H1 (cell line): Measurements from ENCODE around the gene MAN1C1. TPM values are rescaled to one million over a fixed set of nuclear protein-coding genes. Genes with fewer than 3 reads are reported as not detected.

ENCODE experiments used
- CTCF ChIA-PET: fragments of 300-600 bp; sonication (Branson Sonifier 250); formaldehyde crosslinking; loops from one replicate; lab custom pipeline; 2021; ENCODE audit not compliant: partially characterized antibody; lab: Charles Lee
- POLR2A ChIA-PET: fragments of 300-600 bp; sonication (Branson Sonifier 250); formaldehyde crosslinking; loops from one replicate; lab custom pipeline; 2021; ENCODE audit warnings: inconsistent platforms; ENCODE audit not compliant: partially characterized antibody; lab: Charles Lee
- DNase-seq, 2 experiments: peaks; one replicate each; pipeline versions ENCODE4 v3.0.0 to v3.0.0-alpha.2; 2010 to 2022; ENCODE audit warnings: low spot score in 2 of 2, low read depth in 1 of 2, mixed read lengths in 1 of 2
- FAIRE-seq: peaks from 2 replicates; lab custom pipeline; 2011; peaks lifted over from hg19 to GRCh38; lab: Jason Lieb, UNC
- H2AFZ ChIP-seq: 2 replicates; pipeline ENCODE4 v1.8.1; 2012; ENCODE audit warnings: low read length, inconsistent platforms
- H2AK5ac ChIP-seq: 2 replicates; pipeline ENCODE4 v1.6.1; 2013; ENCODE audit warnings: low read depth, low read length
- H2BK120ac ChIP-seq: replicated peaks from 2 replicates; pipeline ENCODE3; 2013; ENCODE audit warnings: low read depth, low read length, inconsistent platforms
- H2BK12ac ChIP-seq: 2 replicates; pipeline ENCODE4 v1.6.1; 2013; ENCODE audit warnings: low read depth, low read length
- H2BK15ac ChIP-seq: 2 replicates; pipeline ENCODE4 v1.6.1; 2013; ENCODE audit warnings: low read length
- H2BK20ac ChIP-seq: 2 replicates; pipeline ENCODE4 v1.6.1; 2013; ENCODE audit warnings: low read length
- H2BK5ac ChIP-seq: 2 replicates; pipeline ENCODE4 v1.6.1; 2013; ENCODE audit warnings: low read depth, low read length
- H3K14ac ChIP-seq: 2 replicates; pipeline ENCODE4 v1.6.1; 2013; ENCODE audit warnings: inconsistent platforms; ENCODE audit not compliant: insufficient read length
- H3K18ac ChIP-seq: 2 replicates; pipeline ENCODE4 v1.6.1; 2013; ENCODE audit warnings: low read length; ENCODE audit errors: extremely low read depth
- H3K23ac ChIP-seq: 2 replicates; pipeline ENCODE4 v1.6.1; 2013; ENCODE audit warnings: inconsistent platforms; ENCODE audit not compliant: insufficient read length
- H3K23me2 ChIP-seq: 2 replicates; pipeline ENCODE4 v1.6.1; 2013; ENCODE audit warnings: low read depth, low read length
- H3K27ac ChIP-seq: 2 replicates; pipeline ENCODE4 v1.6.1; 2011; ENCODE audit warnings: low read depth, low read length, inconsistent platforms
- H3K27me3 ChIP-seq, 4 experiments: replicated peaks in 1 of 4; 1 replicate in 1 of 4; 2 replicates in 3 of 4; pipeline versions ENCODE4 v1.6.1 to v1.8.1; 2011 to 2013; ENCODE audit warnings: low read length in 3 of 4, mild to moderate bottlenecking in 3 of 4, inconsistent platforms in 2 of 4, mixed read lengths in 2 of 4, moderate library complexity in 1 of 4; ENCODE audit not compliant: control insufficient read depth in 3 of 4, insufficient read depth in 3 of 4; ENCODE audit errors: extremely low read depth in 1 of 4
- H3K36me3 ChIP-seq, 4 experiments: 2 replicates each; pipeline versions ENCODE4 v1.6.1 to v1.8.1; 2011 to 2013; ENCODE audit warnings: mild to moderate bottlenecking in 4 of 4, low read length in 3 of 4, moderate library complexity in 2 of 4, control low read depth in 1 of 4, inconsistent platforms in 1 of 4; ENCODE audit not compliant: insufficient read depth in 4 of 4, control insufficient read depth in 2 of 4
- H3K4ac ChIP-seq: replicated peaks from 2 replicates; pipeline ENCODE3; 2013; ENCODE audit warnings: low read length, low read depth, mixed read lengths, inconsistent platforms; ENCODE audit not compliant: insufficient read length
- H3K4me1 ChIP-seq, 4 experiments: replicated peaks in 1 of 4; 1 replicate in 1 of 4; 2 replicates in 3 of 4; pipeline versions ENCODE4 v1.6.1 to v1.8.1; 2011 to 2013; ENCODE audit warnings: low read length in 3 of 4, inconsistent platforms in 2 of 4, mixed read lengths in 1 of 4; ENCODE audit not compliant: insufficient read depth in 4 of 4, control insufficient read depth in 3 of 4
- H3K4me2 ChIP-seq, 2 experiments: 2 replicates each; pipeline versions ENCODE4 v1.6.1 to v1.8.1; 2011 to 2013; ENCODE audit warnings: low read depth in 2 of 2, low read length in 2 of 2, control low read depth in 1 of 2, inconsistent platforms in 1 of 2, mild to moderate bottlenecking in 1 of 2; ENCODE audit not compliant: insufficient read depth in 1 of 2
- H3K4me3 ChIP-seq, 4 experiments: fragments of 200-600, 300-600 bp in 1 of 4; sonication (generic), shearing (Covaris generic), sonication (Bioruptor Twin) in 1 of 4; 2 replicates each; pipeline versions ENCODE4 v1.5.1 to v1.8.1; 2011 to 2016; ENCODE audit warnings: low read length in 4 of 4, low read depth in 3 of 4, control low read depth in 2 of 4, inconsistent platforms in 2 of 4, mild to moderate bottlenecking in 2 of 4, mixed read lengths in 1 of 4, moderate library complexity in 1 of 4; ENCODE audit not compliant: insufficient read depth in 2 of 4; ENCODE audit errors: extremely low read depth in 1 of 4
- H3K56ac ChIP-seq: replicated peaks from 2 replicates; pipeline ENCODE3; 2013; ENCODE audit warnings: low read depth, mild to moderate bottlenecking, mixed read lengths, low read length, inconsistent platforms; ENCODE audit not compliant: insufficient read length
- H3K79me1 ChIP-seq: 2 replicates; pipeline ENCODE4 v1.6.1; 2013; ENCODE audit warnings: low read depth, low read length, control low read depth
- H3K79me2 ChIP-seq, 2 experiments: 2 replicates each; pipeline versions ENCODE4 v1.6.1 to v1.8.1; 2012 to 2013; ENCODE audit warnings: low read length in 2 of 2, mild to moderate bottlenecking in 2 of 2, inconsistent platforms in 1 of 2; ENCODE audit not compliant: insufficient read depth in 2 of 2, control insufficient read depth in 1 of 2
- H3K9ac ChIP-seq, 4 experiments: replicated peaks in 1 of 4; 1 replicate in 1 of 4; 2 replicates in 3 of 4; pipeline versions ENCODE4 v1.6.1 to v1.8.1; 2011 to 2013; ENCODE audit warnings: low read depth in 3 of 4, low read length in 3 of 4, control low read depth in 2 of 4, mild to moderate bottlenecking in 2 of 4, moderate library complexity in 2 of 4, inconsistent platforms in 1 of 4; ENCODE audit errors: extremely low read depth in 1 of 4
- H3K9me3 ChIP-seq, 2 experiments: 2 replicates each; pipeline versions ENCODE4 v1.6.1 to v1.8.1; 2012 to 2013; ENCODE audit warnings: mild to moderate bottlenecking in 2 of 2, moderate library complexity in 2 of 2, control low read depth in 1 of 2, inconsistent platforms in 1 of 2, low read depth in 1 of 2, low read length in 1 of 2, mixed read lengths in 1 of 2; ENCODE audit not compliant: insufficient read depth in 2 of 2
- H4K20me1 ChIP-seq, 2 experiments: replicated peaks in 1 of 2; 2 replicates each; pipeline versions ENCODE3 to v1.8.1; 2011 to 2013; ENCODE audit warnings: inconsistent platforms in 2 of 2, low read length in 2 of 2, mild to moderate bottlenecking in 1 of 2; ENCODE audit not compliant: insufficient read depth in 2 of 2, control insufficient read depth in 1 of 2
- H4K5ac ChIP-seq: 2 replicates; pipeline ENCODE4 v1.6.1; 2013; ENCODE audit warnings: low read length, low read depth, mixed read lengths, inconsistent platforms; ENCODE audit not compliant: insufficient read length
- H4K8ac ChIP-seq: 2 replicates; pipeline ENCODE4 v1.8.0; 2013; ENCODE audit warnings: mild to moderate bottlenecking, moderate library complexity, low read length, inconsistent platforms; ENCODE audit not compliant: insufficient read depth; ENCODE audit errors: extremely low read depth
- H4K91ac ChIP-seq: replicated peaks from 2 replicates; pipeline ENCODE3; 2013; ENCODE audit warnings: low read length, mixed read lengths, inconsistent platforms; ENCODE audit not compliant: insufficient read length
- BACH1 ChIP-seq: IDR thresholded peaks from 2 replicates; pipeline ENCODE4 v1.6.1; 2012; ENCODE audit warnings: low read length, improper control_type of control experiment
- BRCA1 ChIP-seq: IDR thresholded peaks from 2 replicates; pipeline ENCODE4 v1.6.1; 2012; ENCODE audit warnings: low read depth, low read length, improper control_type of control experiment
- CREB1 ChIP-seq: IDR thresholded peaks from 2 replicates; pipeline ENCODE4 v1.6.1; 2012; ENCODE audit warnings: inconsistent platforms
- EGR1 ChIP-seq: IDR thresholded peaks from 2 replicates; pipeline ENCODE4 v1.6.1; 2011; ENCODE audit warnings: low read depth, low read length, borderline replicate concordance
- GABPA ChIP-seq: IDR thresholded peaks from 2 replicates; pipeline ENCODE4 v1.6.1; 2011; ENCODE audit warnings: mild to moderate bottlenecking, low read length, moderate library complexity, borderline replicate concordance; ENCODE audit not compliant: insufficient read depth
- HDAC2 ChIP-seq, 2 experiments: fragments of 300-600 bp in 1 of 2; sonication (generic) in 1 of 2; IDR thresholded peaks; 2 replicates each; pipeline ENCODE4 v1.6.1; 2011 to 2012; ENCODE audit warnings: low read depth in 2 of 2, low read length in 2 of 2, mild to moderate bottlenecking in 2 of 2, moderate library complexity in 2 of 2, borderline replicate concordance in 1 of 2, inconsistent platforms in 1 of 2
- HDAC6 ChIP-seq: IDR thresholded peaks from one replicate; pipeline ENCODE4 v1.7.1; 2012; ENCODE audit warnings: low read depth, mild to moderate bottlenecking, inconsistent platforms, low read length, moderate library complexity
- NRF1 ChIP-seq: IDR thresholded peaks from 2 replicates; pipeline ENCODE4 v1.6.1; 2011; ENCODE audit warnings: mild to moderate bottlenecking, low read depth, low read length, improper control_type of control experiment
- SP4 ChIP-seq: IDR thresholded peaks from 2 replicates; pipeline ENCODE4 v1.6.1; 2012; ENCODE audit warnings: low read length, inconsistent platforms
- TAF7 ChIP-seq: optimal IDR thresholded peaks from 2 replicates; pipeline ENCODE3; 2011; ENCODE audit warnings: low read depth, mild to moderate bottlenecking, inconsistent platforms, low read length, moderate library complexity, borderline replicate concordance
- TCF12 ChIP-seq: IDR thresholded peaks from 2 replicates; pipeline ENCODE4 v1.6.1; 2011; ENCODE audit warnings: low read depth, mild to moderate bottlenecking, low read length
- TEAD4 ChIP-seq: IDR thresholded peaks from 2 replicates; pipeline ENCODE4 v1.6.1; 2012; ENCODE audit warnings: low read depth, low read length, inconsistent platforms, mixed read lengths
- YY1 ChIP-seq: IDR thresholded peaks from 2 replicates; pipeline ENCODE4 v1.6.1; 2011; ENCODE audit warnings: low read depth, mild to moderate bottlenecking, low read length
- WGBS, 2 experiments: shearing (Covaris generic) in 1 of 2; methylation state at CpG; one replicate each; pipeline versions ENCODE4 v1.1.6 to v1.1.7; 2013 to 2015; ENCODE audit warnings: low lambda C conversion rate in 2 of 2, mixed read lengths in 2 of 2, inconsistent platforms in 1 of 2, low coverage in 1 of 2, missing lambda C conversion rate in 1 of 2; ENCODE audit not compliant: insufficient replicate concordance in 2 of 2, insufficient coverage in 1 of 2, insufficient read length in 1 of 2; ENCODE audit errors: extremely low coverage in 1 of 2, missing lambda C conversion rate in 1 of 2; 5-methylcytosine and 5-hydroxymethylcytosine counted together
- polyA plus RNA-seq, 7 experiments: library from polyadenylated mRNA; depleted of rRNA in 3 of 7; stranded (reverse) in 5 of 7; unstranded in 2 of 7; fragments of >200 nt in 5 of 7; fragments of 200-250 nt in 2 of 7; gene quantifications; 1 replicate in 5 of 7; 2 replicates in 1 of 7; 4 replicates in 1 of 7; pipeline versions ENCODE4 v1.2.1 to v1.2.3, GENCODE V29; 2011 to 2013; ENCODE audit warnings: missing spikeins in 2 of 7, mixed read lengths in 2 of 7
- total RNA-seq: library from RNA; stranded (reverse); fragmentation: NEBNext Ultra II Directional; extraction: Animal tissue kit (Norgen Biotek cat#: 25700); gene quantifications from 2 replicates; pipeline ENCODE4 v1.2.1, GENCODE V29; 2021

Gene MAN1C1
- total and polyA plus RNA-seq, 2 of the 8 experiments (the other 6 are each of a cell fraction or from before 2014, with no cell fraction given) = 7.8 to 15.2 TPM

DNA sequence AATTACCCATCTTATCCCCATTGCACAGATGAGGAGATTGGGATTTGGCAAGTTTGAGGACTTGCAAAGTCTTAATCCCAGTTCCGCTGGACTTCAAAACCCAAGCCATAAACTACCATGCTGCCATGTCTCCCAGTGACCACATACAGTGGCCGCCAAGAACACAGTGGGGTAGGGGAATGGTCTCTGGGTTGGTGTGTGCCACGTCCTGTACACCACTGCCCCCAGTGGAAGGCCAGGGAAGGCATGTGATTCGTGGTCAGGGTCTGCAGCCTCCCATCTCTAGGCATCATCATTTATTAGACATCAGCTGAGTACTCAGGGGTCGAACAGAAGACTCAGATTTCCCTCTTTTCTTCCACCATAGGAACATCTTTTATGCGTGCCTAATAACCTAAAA is 76.0 kb downstream of the MAN1C1 start:
- POLR2A ChIA-PET = interaction anchor here (1.0 to 1.3 kb wide), 3 partner anchors 9 to 164 kb away, joined by 3 to 6 read pairs (median 4); partner anchors contain the start of gene MTFR1L
- H3K9ac ChIP-seq = no peak overlapping the region
- DNase-seq (peak in 1 of 2 experiments; percentile 72), FAIRE-seq (peak; percentile 95)
- H4K91ac ChIP-seq = no peak overlapping the region
- H3K4ac ChIP-seq = no peak overlapping the region
- 62% methylated on average over 6 of the region's 6 CpGs; no CpG with 5 or more reads in 1 of the 2 experiments for WGBS, 2 experiments
- H3K4me2 ChIP-seq = no peak overlapping the region
- no peak overlapping the region for H2AFZ ChIP-seq
- no peak overlapping the region for H2BK20ac ChIP-seq
- H3K56ac ChIP-seq = no peak overlapping the region
- H3K14ac ChIP-seq = no peak overlapping the region
- no peak overlapping the region for H3K23ac ChIP-seq
- no peak overlapping the region for H4K8ac ChIP-seq
- H3K79me1 ChIP-seq = no peaks in the 10 kb centered on the region
- 0 out of 2 replicates have a peak overlapping the region, but pooled peaks have one; percentile 8 for H2BK15ac ChIP-seq
- H3K4me1 ChIP-seq = peaks cover 6 to 11% (median 11%) of the 10 kb centered on the region in 4 experiments; a peak in 6 of 7 replicates
- H3K36me3 ChIP-seq = no peaks in the 10 kb centered on the region
- H2BK12ac ChIP-seq = no peak overlapping the region
- H2AK5ac ChIP-seq = no peak overlapping the region
- H2BK5ac ChIP-seq = no peak overlapping the region
- H3K27ac ChIP-seq = no peak overlapping the region
- H3K9me3 ChIP-seq = no peaks in the 10 kb centered on the region
- no peak overlapping the region for H2BK120ac ChIP-seq
- H3K18ac ChIP-seq = no peak overlapping the region
- no peaks in the 10 kb centered on the region for H3K23me2 ChIP-seq
- H3K79me2 ChIP-seq = no peaks in the 10 kb centered on the region
- H4K20me1 ChIP-seq = no peaks in the 10 kb centered on the region
- H3K27me3 ChIP-seq = no peaks in the 10 kb centered on the region
- CTCF ChIA-PET = interaction anchor here (0.6 to 5.2 kb wide), 37 partner anchors 9 to 270 kb away, joined by 3 to 53 read pairs (median 5); partner anchors contain the start of gene MAN1C1
- H3K4me3 ChIP-seq = no peak overlapping the region
- H4K5ac ChIP-seq = no peak overlapping the region
- peak; percentile 75 for TF ChIP-seq EGR1
- TF ChIP-seq BACH1 = no peak
- 0 out of 2 replicates have a peak, but pooled peaks have one; percentile 53 for TF ChIP-seq GABPA
- TF ChIP-seq TCF12 = no peak
- no peak for TF ChIP-seq NRF1
- no peak for TF ChIP-seq BRCA1
- TF ChIP-seq CREB1 = no peak
- TF ChIP-seq TEAD4 = no peak
- TF ChIP-seq HDAC6 = no peak
- TF ChIP-seq YY1 = 0 out of 2 replicates have a peak, but pooled peaks have one; percentile 21
- TF ChIP-seq HDAC2 (IDR thresholded peaks at IDR 0.05; ENCODE audit: borderline replicate concordance in 1 of 2, low read depth in 2 of 2, low read length in 2 of 2) = no peak
- no peak for TF ChIP-seq SP4
- no peak for TF ChIP-seq TAF7
